GM10266 (cell line): Measurements from ENCODE around the gene RAD21L1.
A peak's percentile ranks its signal among the peaks of the same experiment; 100 is the strongest.

Experiments used
- DNase-seq: peaks from one replicate; pipeline ENCODE4 v3.0.0; 2012; ENCODE audit errors: extremely low spot score
- CTCF ChIP-seq: IDR thresholded peaks from 2 replicates; pipeline ENCODE4 v1.5.1; 2012; ENCODE audit warnings: mild to moderate bottlenecking, low read depth; ENCODE audit not compliant: control insufficient read depth, insufficient read depth; ENCODE audit errors: missing control alignments

Gene RAD21L1

GRCh38 chr20:1206366-1207148 is 19.3 kb upstream of the RAD21L1 start:
- TF ChIP-seq CTCF, result no peak
- DNase-seq, result no peak

- no peak for TF ChIP-seq CTCF
- DNase-seq, result no peak
Observed at GRCh38 chr20:1207293-1207878, 18.5 kb upstream of the RAD21L1 start.

GRCh38 chr20:1209447-1210387 is 16.1 kb upstream of the RAD21L1 start:
- DNase-seq, result no peak
- no peak for TF ChIP-seq CTCF

- no peak for TF ChIP-seq CTCF
- DNase-seq, result no peak
Observed at GRCh38 chr20:1210501-1210900, 15.3 kb upstream of the RAD21L1 start.

GRCh38 chr20:1212023-1212422 is 13.8 kb upstream of the RAD21L1 start:
- DNase-seq, result no peak
- TF ChIP-seq CTCF, result no peak

- peak; percentile 65 for DNase-seq
- TF ChIP-seq CTCF, result peak; percentile 89
Observed at GRCh38 chr20:1212607-1213396, 13.0 kb upstream of the RAD21L1 start.
